GM15510 (cell line): ENCODE measurements around the gene ADD1.

Experiments used
- POLR2A ChIP-seq: IDR thresholded peaks from 3 replicates; pipeline ENCODE4 v1.6.1; 2011; ENCODE audit warnings: borderline replicate concordance; ENCODE audit not compliant: insufficient read length; ENCODE audit errors: extremely low read depth

The ADD1 gene, protein sequence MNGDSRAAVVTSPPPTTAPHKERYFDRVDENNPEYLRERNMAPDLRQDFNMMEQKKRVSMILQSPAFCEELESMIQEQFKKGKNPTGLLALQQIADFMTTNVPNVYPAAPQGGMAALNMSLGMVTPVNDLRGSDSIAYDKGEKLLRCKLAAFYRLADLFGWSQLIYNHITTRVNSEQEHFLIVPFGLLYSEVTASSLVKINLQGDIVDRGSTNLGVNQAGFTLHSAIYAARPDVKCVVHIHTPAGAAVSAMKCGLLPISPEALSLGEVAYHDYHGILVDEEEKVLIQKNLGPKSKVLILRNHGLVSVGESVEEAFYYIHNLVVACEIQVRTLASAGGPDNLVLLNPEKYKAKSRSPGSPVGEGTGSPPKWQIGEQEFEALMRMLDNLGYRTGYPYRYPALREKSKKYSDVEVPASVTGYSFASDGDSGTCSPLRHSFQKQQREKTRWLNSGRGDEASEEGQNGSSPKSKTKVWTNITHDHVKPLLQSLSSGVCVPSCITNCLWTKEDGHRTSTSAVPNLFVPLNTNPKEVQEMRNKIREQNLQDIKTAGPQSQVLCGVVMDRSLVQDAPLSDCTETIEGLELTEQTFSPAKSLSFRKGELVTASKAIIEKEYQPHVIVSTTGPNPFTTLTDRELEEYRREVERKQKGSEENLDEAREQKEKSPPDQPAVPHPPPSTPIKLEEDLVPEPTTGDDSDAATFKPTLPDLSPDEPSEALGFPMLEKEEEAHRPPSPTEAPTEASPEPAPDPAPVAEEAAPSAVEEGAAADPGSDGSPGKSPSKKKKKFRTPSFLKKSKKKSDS

GRCh38 chr4:2843263-2843940 is at the start of gene ADD1:
TSS of gene ADD1 (plus strand) at chr4:2843844. CDS start at chr4:2875916, 32,072 bp downstream.
- TF ChIP-seq POLR2A, result peak; percentile 92

DNA sequence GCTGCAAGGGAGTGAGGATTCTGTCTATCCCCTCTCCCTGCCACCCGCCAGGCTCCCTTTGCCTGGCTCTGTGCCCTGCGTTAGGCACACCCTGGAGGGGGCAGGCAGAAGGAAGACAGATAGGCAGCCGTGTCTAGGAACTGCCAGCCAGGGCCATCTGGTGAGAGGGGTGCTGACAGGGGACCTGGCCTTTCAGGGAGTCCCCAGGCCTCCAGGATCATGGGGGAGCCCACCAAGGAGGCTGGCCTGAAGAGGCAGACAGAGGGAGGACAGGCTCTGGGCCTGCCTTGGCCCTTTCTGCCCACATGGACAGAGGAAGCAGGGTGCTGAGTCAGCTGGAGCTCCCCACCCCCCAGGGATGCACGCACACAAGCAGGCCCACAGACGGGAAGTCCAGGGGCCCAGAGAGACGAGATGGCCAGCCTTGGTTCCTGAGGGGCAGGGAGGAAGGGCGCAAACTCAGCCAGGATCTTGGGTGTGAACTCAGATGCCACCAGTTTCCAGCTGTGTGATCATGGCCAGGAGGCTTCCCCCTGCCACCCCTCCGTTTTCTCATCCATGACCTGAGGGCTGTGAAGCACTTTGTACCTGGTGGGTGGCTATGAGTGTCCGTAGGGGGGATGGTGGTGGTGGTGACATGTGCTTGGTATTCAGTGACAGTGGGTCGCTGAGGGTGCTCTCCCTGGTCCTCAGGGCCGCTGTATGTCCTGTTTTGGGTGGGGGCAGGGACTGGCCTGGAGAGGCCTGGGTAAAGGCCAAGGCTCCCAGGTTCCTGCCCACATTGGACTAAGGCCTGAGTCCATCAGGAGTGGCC is 49.0 kb upstream of the ADD1 start:
- TF ChIP-seq POLR2A, result no peak

- TF ChIP-seq POLR2A, result no peak
These were observed 48.2 kb upstream of the ADD1 start for GRCh38 chr4:2795300-2795892.

DNA sequence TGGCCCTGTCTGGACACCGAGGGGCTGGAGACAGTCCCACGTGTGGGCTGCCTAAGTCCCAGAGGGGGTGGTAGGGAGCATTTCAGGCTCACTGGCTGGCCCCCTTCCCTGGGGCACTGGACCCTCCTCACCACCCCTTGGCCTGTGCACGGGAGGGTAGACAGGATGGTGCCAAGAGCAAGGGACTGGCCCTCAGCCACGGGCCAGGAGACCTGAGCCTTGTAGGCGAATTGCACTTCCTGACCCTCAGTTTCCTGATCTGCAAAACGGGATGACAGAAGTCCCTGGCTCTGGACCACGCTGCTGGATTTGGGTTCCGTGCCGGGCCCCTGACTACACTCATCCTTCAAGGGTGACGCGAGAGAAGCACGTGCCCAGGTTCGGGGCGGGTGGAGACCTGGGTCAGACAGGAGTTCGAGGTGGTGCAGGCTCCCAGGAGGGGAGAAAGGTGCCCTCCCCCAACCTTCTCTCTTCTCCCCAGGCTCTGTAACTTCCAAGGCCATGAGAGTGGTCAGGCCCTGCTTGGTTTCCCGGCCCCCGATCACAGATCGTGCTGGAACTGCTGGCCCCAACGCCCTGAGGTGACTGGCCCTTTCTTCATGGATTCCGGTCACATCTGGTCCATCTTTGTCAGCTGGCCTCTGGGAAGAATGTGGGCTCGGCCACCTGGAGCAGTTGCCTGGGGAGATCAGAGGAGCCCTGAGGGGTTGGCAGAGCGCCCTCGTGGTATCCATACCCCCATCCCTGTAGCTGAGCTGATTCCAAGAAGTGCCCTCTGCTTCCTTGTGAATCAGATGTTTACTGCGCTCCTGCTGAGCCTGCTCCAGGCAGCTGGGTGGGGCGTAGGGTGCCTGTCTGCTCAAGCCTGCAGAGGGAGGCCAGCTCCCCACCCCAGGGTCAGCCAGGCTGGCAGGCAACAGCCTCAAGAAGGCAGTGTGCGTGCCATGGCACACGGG is 47.5 kb upstream of the ADD1 start:
- TF ChIP-seq POLR2A, result no peak

DNA sequence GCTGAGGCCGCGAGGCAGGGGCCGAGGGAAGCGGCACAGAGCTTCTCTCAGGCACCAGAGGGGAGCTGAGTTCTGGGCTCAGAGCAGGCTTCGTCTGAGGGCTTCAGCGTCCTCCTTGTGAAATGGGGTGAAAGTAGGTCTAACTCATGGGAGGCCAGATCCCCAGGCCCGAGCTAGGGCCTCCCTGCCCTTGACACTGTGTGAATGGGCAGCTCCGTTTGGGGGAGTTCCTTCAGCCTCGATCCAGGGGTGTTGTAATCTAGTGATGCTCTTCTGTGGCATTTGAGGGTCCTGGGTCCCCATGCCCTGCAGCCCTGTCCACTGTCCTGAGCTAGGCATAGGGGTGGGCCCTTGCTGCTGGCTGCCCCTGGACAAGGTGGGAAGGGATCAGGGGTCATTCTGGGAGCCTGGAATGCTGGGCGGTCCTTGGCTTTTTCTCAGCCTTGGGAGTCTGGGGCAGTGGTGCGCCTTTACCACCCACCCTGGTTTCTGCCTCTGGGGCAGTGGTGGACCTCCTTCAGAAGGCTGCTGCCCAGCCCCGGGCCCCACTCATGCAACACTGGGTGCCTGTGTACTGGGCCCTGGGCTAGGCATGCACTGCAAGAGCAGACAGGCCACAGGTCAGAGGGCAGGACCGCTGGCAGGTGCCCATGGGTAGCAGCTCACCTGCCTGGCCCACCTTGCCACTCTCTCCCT is 46.6 kb upstream of the ADD1 start:
- no peak for TF ChIP-seq POLR2A

GRCh38 chr4:2797545-2798305 is 45.9 kb upstream of the ADD1 start:
- TF ChIP-seq POLR2A, result no peak

GRCh38 chr4:2798399-2799223 is 45.0 kb upstream of the ADD1 start:
- peak; percentile 11 for TF ChIP-seq POLR2A

DNA sequence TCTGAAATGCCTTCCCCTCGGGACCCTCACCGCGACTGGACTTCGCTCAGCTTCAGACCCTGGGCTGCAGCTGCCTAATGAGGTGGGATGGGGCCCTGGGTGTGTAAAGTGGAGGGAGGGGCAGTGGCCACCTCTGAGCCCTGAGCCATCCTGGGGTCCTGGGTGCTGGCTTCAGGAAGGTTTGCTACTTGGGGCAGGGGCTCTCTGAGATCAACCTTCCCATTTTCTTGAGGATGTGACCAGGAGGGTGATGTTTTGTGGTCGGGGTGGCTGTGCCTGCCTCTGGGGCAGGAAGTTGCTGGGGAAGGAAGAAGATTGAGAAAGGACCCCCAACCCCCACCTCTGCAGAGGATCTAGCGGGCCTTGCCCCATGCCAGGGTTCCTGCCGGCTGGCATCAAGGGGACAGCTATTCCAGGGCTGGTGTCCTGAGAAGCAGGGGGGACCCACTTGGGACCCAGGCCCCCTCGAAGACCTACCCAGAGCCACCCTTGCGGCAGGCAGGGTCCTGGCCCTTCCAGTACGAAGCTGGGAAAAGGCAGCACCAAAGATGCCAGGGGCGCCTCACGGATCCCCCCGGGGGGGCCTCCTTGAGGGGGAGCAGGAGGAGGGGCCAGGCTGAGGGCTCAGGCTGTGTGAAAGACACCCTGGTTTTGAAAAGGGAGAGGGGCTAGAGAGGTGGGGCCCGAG is 44.3 kb upstream of the ADD1 start:
- no peak for TF ChIP-seq POLR2A

GRCh38 chr4:2799971-2800690 is 43.5 kb upstream of the ADD1 start:
- no peak for TF ChIP-seq POLR2A
